Measurements from ENCODE around the gene MDFI. TPM values are rescaled to one million over a fixed set of nuclear protein-coding genes. Genes with fewer than 3 reads are reported as not detected.

The MDFI gene
- total RNA-seq, 1 donor from 2014 or later, result 7.9 TPM

DNA sequence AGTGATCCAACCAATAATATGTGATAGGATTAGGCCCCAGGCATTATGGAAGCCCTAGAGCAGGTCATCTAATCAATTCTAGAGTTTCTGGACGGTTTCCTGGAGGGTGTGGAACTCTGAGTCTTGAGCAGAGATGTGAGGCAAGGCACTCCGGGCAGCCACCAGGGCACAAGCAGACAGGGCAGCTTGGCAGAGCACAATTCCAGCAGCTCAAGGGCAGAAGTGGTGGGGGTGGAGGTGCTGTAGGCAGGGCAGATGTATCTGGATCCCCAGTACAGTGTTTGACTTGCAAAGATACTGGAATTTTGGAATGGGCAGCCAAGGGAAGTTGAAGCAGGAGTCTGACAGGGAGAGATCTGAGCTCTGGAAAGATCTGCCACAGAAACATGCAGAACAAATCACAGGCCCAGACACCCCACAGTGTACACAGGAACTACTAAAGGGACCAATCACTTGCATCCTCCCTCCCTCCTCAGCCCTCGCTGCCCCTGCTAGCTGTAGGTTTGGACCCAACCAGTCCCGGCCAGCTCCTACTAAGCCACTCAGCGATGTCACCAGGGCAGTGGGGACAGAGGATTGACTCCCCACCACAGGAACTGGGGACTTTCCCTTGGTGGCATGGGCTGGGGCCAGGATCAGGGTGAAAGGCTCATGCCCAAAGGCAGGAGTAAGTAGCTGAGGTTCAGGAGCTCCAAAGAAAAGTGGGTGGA, 50.1 kb downstream of the MDFI start:
- Mint-ChIP-seq H3K4me3 (ENCODE audit: unreplicated experiment) (no peak overlapping the region), H3K4me1 (ENCODE audit: low read depth, unreplicated experiment) (no peaks in the 10 kb centered on the region), H3K9me3 (ENCODE audit: unreplicated experiment) (no peaks in the 10 kb centered on the region), H3K27ac (ENCODE audit: unreplicated experiment) (no peak overlapping the region), H3K36me3 (ENCODE audit: unreplicated experiment) (no peaks in the 10 kb centered on the region), H3K27me3 (ENCODE audit: unreplicated experiment) (peaks cover 5% of the 10 kb centered on the region)
- DNase-seq, result no peak
- TF ChIP-seq CTCF (IDR thresholded peaks at IDR 0.05; ENCODE audit: partially characterized antibody, unreplicated experiment), result no peak

- DNase-seq, result no peak
- H3K36me3 Mint-ChIP-seq (ENCODE audit: unreplicated experiment), result no peaks in the 10 kb centered on the region
- no peak overlapping the region for H3K27ac Mint-ChIP-seq (ENCODE audit: unreplicated experiment)
- no peaks in the 10 kb centered on the region for H3K4me1 Mint-ChIP-seq (ENCODE audit: low read depth, unreplicated experiment)
- H3K9me3 Mint-ChIP-seq (ENCODE audit: unreplicated experiment), result no peaks in the 10 kb centered on the region
- TF ChIP-seq CTCF (IDR thresholded peaks at IDR 0.05; ENCODE audit: partially characterized antibody, unreplicated experiment), result no peak
- no peak overlapping the region for H3K4me3 Mint-ChIP-seq (ENCODE audit: unreplicated experiment)
- peaks cover 5% of the 10 kb centered on the region for H3K27me3 Mint-ChIP-seq (ENCODE audit: unreplicated experiment)
These were observed 51.1 kb downstream of the MDFI start for GRCh38 chr6:41689171-41690008.

GRCh38 chr6:41690541-41691330, 52.5 kb downstream of the MDFI start:
- no peak overlapping the region for H3K27ac Mint-ChIP-seq (ENCODE audit: unreplicated experiment)
- DNase-seq, result no peak
- no peaks in the 10 kb centered on the region for H3K36me3 Mint-ChIP-seq (ENCODE audit: unreplicated experiment)

GRCh38 chr6:41691426-41692079, 53.3 kb downstream of the MDFI start:
- Mint-ChIP-seq H3K9me3 (ENCODE audit: unreplicated experiment) (peaks cover 2% of the 10 kb centered on the region), H3K36me3 (ENCODE audit: unreplicated experiment) (no peaks in the 10 kb centered on the region), H3K4me1 (ENCODE audit: low read depth, unreplicated experiment) (no peaks in the 10 kb centered on the region), H3K27me3 (ENCODE audit: unreplicated experiment) (peaks cover 8% of the 10 kb centered on the region), H3K27ac (ENCODE audit: unreplicated experiment) (no peak overlapping the region), H3K4me3 (ENCODE audit: unreplicated experiment) (no peak overlapping the region)
- TF ChIP-seq CTCF (IDR thresholded peaks at IDR 0.05; ENCODE audit: partially characterized antibody, unreplicated experiment), result no peak
- no peak for DNase-seq

More at GRCh38 chr6:41690541-41691330, 52.5 kb downstream of the MDFI start:
- Mint-ChIP-seq H3K9me3 (ENCODE audit: unreplicated experiment) (peaks cover 2% of the 10 kb centered on the region), H3K27me3 (ENCODE audit: unreplicated experiment) (peaks cover 8% of the 10 kb centered on the region), H3K4me1 (ENCODE audit: low read depth, unreplicated experiment) (no peaks in the 10 kb centered on the region), H3K4me3 (ENCODE audit: unreplicated experiment) (no peak overlapping the region)
- no peak for TF ChIP-seq CTCF (IDR thresholded peaks at IDR 0.05; ENCODE audit: partially characterized antibody, unreplicated experiment)
